Measurements from ENCODE around the gene CELF5. TPM values are rescaled to one million over a fixed set of nuclear protein-coding genes. Genes with fewer than 3 reads are reported as not detected.

CELF5 gene
- total RNA-seq (under 1 TPM; 0.11 to 0.24 TPM), polyA plus RNA-seq (not detected)

DNA sequence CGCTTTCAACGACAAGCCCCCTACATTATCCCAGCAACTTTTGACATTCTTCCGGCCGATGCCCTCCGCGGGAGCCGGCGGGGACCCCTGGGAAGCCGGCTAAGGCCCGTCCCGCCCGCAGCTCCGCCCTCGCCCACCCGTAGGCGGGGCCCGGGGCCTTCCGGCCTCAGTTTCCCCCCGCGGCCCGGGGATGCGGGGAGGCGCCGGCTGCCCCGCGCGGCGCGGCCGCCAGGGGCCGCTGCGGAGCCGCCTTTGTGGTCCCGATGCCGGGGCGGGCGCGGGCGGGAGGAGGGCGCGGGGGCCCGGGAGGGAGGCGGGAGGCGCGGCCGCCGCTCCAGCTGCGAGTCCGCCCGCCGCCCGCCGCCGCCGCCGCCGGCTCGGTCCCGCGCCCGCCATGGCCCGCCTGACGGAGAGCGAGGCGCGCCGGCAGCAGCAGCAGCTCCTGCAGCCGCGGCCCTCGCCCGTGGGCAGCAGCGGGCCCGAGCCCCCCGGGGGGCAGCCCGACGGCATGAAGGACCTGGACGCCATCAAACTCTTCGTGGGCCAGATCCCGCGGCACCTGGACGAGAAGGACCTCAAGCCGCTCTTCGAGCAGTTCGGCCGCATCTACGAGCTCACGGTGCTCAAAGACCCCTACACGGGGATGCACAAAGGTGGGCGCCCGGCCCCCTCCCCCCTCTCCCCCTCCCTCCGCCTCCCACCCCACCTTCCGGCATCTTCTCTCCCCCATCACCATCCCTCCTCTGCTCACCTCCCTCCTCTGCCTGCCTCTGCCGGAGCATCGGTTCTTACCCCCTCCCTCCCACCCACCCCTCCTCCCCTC, at the start of gene CELF5:
CELF5 (plus strand) TSS at position 316 of the 823 bp plus-strand sequence; CDS start at position 395, 79 bp downstream.
- Histone ChIP-seq H3K27me3 (ENCODE audit: insufficient read depth, low read length, poor library complexity, severe bottlenecking) (peaks cover 16% of the 10 kb centered on the region), H3K4me3 (ENCODE audit: low read length) (no peak within 1 kb of the TSS), H3K36me3 (ENCODE audit: insufficient read depth, low read length) (no peaks in the 10 kb centered on the region), H3K4me1 (ENCODE audit: insufficient read depth, low read length) (no peaks in the 10 kb centered on the region), H3K9me3 (ENCODE audit: low read length) (no peaks in the 10 kb centered on the region), H3K27ac (ENCODE audit: low read depth, low read length) (no peak within 1 kb of the TSS)
- CTCF ChIA-PET = interaction anchor here (0.7 to 1.2 kb wide), 2 partner anchors 13 to 770 kb away, joined by 4 read pairs; no protein-coding TSS in a partner anchor
- POLR2A ChIA-PET = interaction anchor here (0.7 kb wide), 1 partner anchor 13 kb away, joined by 6 read pairs; no protein-coding TSS in a partner anchor
- no peaks in the 10 kb centered on the region for H3K9me3 Mint-ChIP-seq
- no peaks in the 10 kb centered on the region for H3K36me3 Mint-ChIP-seq
- H3K4me1 Mint-ChIP-seq = no peaks in the 10 kb centered on the region
- DNase-seq = peak; percentile 39 to 65 (median 53)
- H3K27me3 Mint-ChIP-seq = peaks cover 12 to 27% of the 10 kb centered on the region in 2 donors
- peak within 1 kb of the TSS in 5 of 7 donors; percentile 24 to 51 (median 43) for H3K4me3 Mint-ChIP-seq
- H3K27ac Mint-ChIP-seq = peak within 1 kb of the TSS in 1 of 8 donors; percentile 65

DNA sequence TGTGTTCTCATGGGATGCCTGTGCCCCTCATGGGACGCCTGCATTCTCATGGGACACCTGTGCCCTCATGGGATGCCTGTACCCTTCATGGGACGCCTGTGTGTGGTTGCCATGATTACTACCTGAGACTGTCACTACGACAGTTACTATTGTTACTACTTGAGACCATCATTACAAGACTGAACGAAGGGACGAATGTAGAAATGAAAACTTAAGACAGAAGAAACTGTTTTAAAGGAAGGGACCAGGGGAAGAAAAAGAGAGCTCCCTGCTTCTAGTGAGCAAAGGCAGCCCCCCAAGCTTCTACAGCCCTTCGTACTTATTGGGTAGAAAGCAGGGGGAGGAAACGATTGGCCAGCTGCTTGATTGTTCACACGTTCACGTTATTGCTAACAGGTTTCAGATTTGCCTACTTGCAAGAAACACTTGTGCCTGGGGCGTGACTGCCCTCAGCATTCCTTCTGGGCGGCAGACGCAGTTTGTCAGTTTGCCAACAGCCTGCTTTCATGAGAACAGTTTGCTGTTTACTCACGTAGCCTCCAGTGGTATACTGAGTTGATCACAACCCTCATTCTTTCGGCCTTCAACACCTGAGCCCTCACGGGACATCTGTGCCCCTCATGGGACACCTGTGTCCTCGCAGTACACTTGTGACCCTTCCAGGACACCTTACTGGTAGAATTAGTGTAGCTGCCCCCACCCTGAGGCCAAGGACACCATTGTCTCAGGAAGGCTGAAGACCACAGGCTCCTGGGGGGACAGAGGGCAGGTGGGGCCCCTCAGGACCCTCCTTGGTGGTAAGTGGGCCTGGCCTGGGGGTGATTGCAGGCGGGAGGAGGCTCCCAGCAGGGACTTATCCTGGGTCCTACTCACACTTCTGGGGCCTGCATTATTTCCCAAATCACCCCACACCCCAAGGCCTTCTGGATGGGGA, 48.4 kb upstream of the CELF5 start:
- Histone ChIP-seq H3K36me3 (ENCODE audit: insufficient read depth, low read length) (peaks cover 6% of the 10 kb centered on the region), H3K27me3 (ENCODE audit: insufficient read depth, low read length, poor library complexity, severe bottlenecking) (no peaks in the 10 kb centered on the region), H3K27ac (ENCODE audit: low read depth, low read length) (peak overlapping the region; percentile 70), H3K9me3 (ENCODE audit: low read length) (no peaks in the 10 kb centered on the region), H3K4me1 (ENCODE audit: insufficient read depth, low read length) (peaks cover 23% of the 10 kb centered on the region), H3K4me3 (ENCODE audit: low read length) (peak overlapping the region; percentile 57)
- H3K4me1 Mint-ChIP-seq = peaks cover 18 to 31% (median 23%) of the 10 kb centered on the region in 3 donors
- H3K4me3 Mint-ChIP-seq = peak overlapping the region; percentile 63 to 92 (median 85)
- ChIA-PET POLR2A (interaction anchor here (1.1 kb wide), 1 partner anchor 9 kb away, joined by 3 read pairs; the partner anchor contains the start of gene NCLN), CTCF (interaction anchor here (1.4 to 2.1 kb wide), 2 partner anchors 12 to 225 kb away, joined by 3 to 7 read pairs; no protein-coding TSS in a partner anchor)
- H3K27me3 Mint-ChIP-seq = no peaks in the 10 kb centered on the region
- H3K27ac Mint-ChIP-seq = peak overlapping the region; percentile 94 to 99 (median 98)
- peak; percentile 32 to 75 (median 40) for DNase-seq
- H3K9me3 Mint-ChIP-seq = no peaks in the 10 kb centered on the region
- peaks cover 2 to 31% (median 12%) of the 10 kb centered on the region in 3 donors for H3K36me3 Mint-ChIP-seq

DNA sequence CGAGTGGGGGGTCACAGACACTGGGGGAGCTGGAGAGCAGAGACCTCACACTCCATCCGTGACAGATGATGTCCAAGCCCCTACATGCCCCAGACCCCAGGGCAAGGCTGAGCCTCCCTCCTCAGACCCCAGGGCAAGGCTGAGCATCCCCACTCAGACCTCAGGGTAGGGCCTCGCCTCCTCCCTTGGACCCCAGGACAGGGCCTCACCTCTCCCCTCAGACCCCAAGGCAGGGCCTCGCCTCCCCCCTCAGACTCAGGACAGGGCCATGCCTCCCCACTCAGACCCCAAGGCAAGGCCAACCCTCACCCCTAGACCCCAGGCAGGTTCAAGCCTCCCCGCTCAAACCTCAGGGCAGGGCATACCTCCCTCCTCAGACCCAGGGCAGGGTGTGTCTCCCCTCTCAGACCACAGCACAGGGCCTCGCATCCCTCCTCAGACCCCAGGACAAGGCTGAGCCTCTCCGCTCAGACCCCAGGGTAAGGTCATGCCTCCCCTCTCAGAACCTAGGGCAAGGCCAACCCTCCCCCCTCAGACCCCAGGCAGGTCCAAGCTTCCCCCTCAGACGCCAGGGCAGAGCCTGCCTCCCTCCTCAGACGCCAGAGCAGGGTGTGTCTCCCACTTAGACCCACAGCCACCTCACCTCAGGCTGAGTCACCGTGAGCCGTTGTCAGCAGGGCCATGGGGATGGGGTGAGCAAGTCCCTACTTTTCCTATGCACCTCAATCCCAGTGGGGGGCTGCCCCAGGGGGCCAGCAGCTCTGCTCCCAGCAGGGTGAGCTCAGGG, 47.6 kb upstream of the CELF5 start:
- no peaks in the 10 kb centered on the region for H3K27me3 Mint-ChIP-seq
- CTCF ChIA-PET = interaction anchor here (1.4 to 2.1 kb wide), 2 partner anchors 13 to 226 kb away, joined by 3 to 7 read pairs; no protein-coding TSS in a partner anchor

DNA sequence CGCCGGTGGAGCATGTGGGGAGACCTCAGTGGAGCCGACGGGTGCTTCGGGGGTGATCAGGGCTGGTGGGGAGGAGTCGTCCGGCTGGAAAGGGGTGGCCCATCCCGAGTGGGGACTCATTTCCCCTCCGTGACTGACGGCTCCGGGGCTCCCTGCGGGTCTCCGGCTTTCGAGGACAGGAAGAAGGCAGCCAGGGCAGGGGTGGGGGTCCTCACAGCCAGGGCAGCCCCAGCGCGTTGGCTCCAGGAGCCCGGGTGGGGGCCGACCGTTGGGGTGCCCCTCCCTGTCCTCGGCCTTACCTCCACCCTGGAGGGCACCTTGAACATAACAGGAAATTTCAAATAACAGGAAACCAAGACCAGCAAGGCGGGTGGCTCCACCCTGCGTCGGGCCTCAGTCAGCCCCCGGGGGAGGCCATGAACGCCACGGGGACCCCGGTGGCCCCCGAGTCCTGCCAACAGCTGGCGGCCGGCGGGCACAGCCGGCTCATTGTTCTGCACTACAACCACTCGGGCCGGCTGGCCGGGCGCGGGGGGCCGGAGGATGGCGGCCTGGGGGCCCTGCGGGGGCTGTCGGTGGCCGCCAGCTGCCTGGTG, 46.0 kb upstream of the CELF5 start, which contains the start of gene S1PR4:
S1PR4 (plus strand) TSS at position 393 of the 596 bp plus-strand sequence; CDS start at position 417, 24 bp downstream.
- H3K27ac Mint-ChIP-seq = peak within 1 kb of the TSS; percentile 87 to 99 (median 96)
- Histone ChIP-seq H3K27ac (ENCODE audit: low read depth, low read length) (peak within 1 kb of the TSS; percentile 73), H3K4me3 (ENCODE audit: low read length) (peak within 1 kb of the TSS; percentile 94), H3K36me3 (ENCODE audit: insufficient read depth, low read length) (peaks cover 7% of the 10 kb centered on the region), H3K9me3 (ENCODE audit: low read length) (no peaks in the 10 kb centered on the region), H3K4me1 (ENCODE audit: insufficient read depth, low read length) (peaks cover 38% of the 10 kb centered on the region), H3K27me3 (ENCODE audit: insufficient read depth, low read length, poor library complexity, severe bottlenecking) (no peaks in the 10 kb centered on the region)
- no peaks in the 10 kb centered on the region for H3K27me3 Mint-ChIP-seq
- peaks cover 25 to 39% (median 29%) of the 10 kb centered on the region in 3 donors for H3K4me1 Mint-ChIP-seq
- peaks cover 6 to 47% (median 16%) of the 10 kb centered on the region in 3 donors for H3K36me3 Mint-ChIP-seq
- H3K4me3 Mint-ChIP-seq = peak within 1 kb of the TSS; percentile 91 to 100 (median 99)
- ChIA-PET CTCF (no interaction called here), POLR2A (interaction anchor here (1.6 kb wide), 1 partner anchor 50 kb away, joined by 5 read pairs; no protein-coding TSS in a partner anchor)
- DNase-seq = peak; percentile 49 to 84 (median 77)
- no peaks in the 10 kb centered on the region for H3K9me3 Mint-ChIP-seq

More for the DNA sequence above, 47.6 kb upstream of the CELF5 start:
- peaks cover 18 to 33% (median 24%) of the 10 kb centered on the region in 3 donors for H3K4me1 Mint-ChIP-seq
- H3K36me3 Mint-ChIP-seq = peaks cover 2 to 36% (median 12%) of the 10 kb centered on the region in 3 donors
- no peaks in the 10 kb centered on the region for H3K9me3 ChIP-seq (ENCODE audit: low read length)
- peak overlapping the region; percentile 94 to 99 (median 98) for H3K27ac Mint-ChIP-seq
- peak overlapping the region; percentile 74 to 92 (median 88) for H3K4me3 Mint-ChIP-seq
- no peaks in the 10 kb centered on the region for H3K27me3 ChIP-seq (ENCODE audit: insufficient read depth, low read length, poor library complexity, severe bottlenecking)
- H3K9me3 Mint-ChIP-seq = no peaks in the 10 kb centered on the region
- POLR2A ChIA-PET = interaction anchor here (1.1 kb wide), 1 partner anchor 8 kb away, joined by 3 read pairs; the partner anchor contains the start of gene NCLN
- H3K4me1 ChIP-seq (ENCODE audit: insufficient read depth, low read length) = peaks cover 27% of the 10 kb centered on the region
- H3K4me3 ChIP-seq (ENCODE audit: low read length) = peak overlapping the region; percentile 57
- H3K27ac ChIP-seq (ENCODE audit: low read depth, low read length) = peak overlapping the region; percentile 70
- DNase-seq = peak; percentile 47 to 88 (median 65)
- H3K36me3 ChIP-seq (ENCODE audit: insufficient read depth, low read length) = peaks cover 7% of the 10 kb centered on the region

DNA sequence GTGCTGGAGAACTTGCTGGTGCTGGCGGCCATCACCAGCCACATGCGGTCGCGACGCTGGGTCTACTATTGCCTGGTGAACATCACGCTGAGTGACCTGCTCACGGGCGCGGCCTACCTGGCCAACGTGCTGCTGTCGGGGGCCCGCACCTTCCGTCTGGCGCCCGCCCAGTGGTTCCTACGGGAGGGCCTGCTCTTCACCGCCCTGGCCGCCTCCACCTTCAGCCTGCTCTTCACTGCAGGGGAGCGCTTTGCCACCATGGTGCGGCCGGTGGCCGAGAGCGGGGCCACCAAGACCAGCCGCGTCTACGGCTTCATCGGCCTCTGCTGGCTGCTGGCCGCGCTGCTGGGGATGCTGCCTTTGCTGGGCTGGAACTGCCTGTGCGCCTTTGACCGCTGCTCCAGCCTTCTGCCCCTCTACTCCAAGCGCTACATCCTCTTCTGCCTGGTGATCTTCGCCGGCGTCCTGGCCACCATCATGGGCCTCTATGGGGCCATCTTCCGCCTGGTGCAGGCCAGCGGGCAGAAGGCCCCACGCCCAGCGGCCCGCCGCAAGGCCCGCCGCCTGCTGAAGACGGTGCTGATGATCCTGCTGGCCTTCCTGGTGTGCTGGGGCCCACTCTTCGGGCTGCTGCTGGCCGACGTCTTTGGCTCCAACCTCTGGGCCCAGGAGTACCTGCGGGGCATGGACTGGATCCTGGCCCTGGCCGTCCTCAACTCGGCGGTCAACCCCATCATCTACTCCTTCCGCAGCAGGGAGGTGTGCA, 45.3 kb upstream of the CELF5 start:
- no peaks in the 10 kb centered on the region for H3K27me3 ChIP-seq (ENCODE audit: insufficient read depth, low read length, poor library complexity, severe bottlenecking)
- no peaks in the 10 kb centered on the region for H3K9me3 Mint-ChIP-seq
- peak in 1 of 5 donors; percentile 23 for DNase-seq
- peaks cover 7% of the 10 kb centered on the region for H3K36me3 ChIP-seq (ENCODE audit: insufficient read depth, low read length)
- POLR2A ChIA-PET = interaction anchor here (1.6 kb wide), 1 partner anchor 50 kb away, joined by 5 read pairs; no protein-coding TSS in a partner anchor
- H3K4me1 Mint-ChIP-seq = peaks cover 31 to 46% (median 35%) of the 10 kb centered on the region in 3 donors
- peak overlapping the region; percentile 91 to 100 (median 99) for H3K4me3 Mint-ChIP-seq
- CTCF ChIA-PET = no interaction called here
- peak overlapping the region; percentile 87 to 99 (median 96) for H3K27ac Mint-ChIP-seq
- peak overlapping the region; percentile 94 for H3K4me3 ChIP-seq (ENCODE audit: low read length)
- H3K27ac ChIP-seq (ENCODE audit: low read depth, low read length) = peak overlapping the region; percentile 73
- no peaks in the 10 kb centered on the region for H3K27me3 Mint-ChIP-seq
- H3K36me3 Mint-ChIP-seq = peaks cover 6 to 53% (median 16%) of the 10 kb centered on the region in 3 donors
- H3K9me3 ChIP-seq (ENCODE audit: low read length) = no peaks in the 10 kb centered on the region
- H3K4me1 ChIP-seq (ENCODE audit: insufficient read depth, low read length) = peaks cover 45% of the 10 kb centered on the region

DNA sequence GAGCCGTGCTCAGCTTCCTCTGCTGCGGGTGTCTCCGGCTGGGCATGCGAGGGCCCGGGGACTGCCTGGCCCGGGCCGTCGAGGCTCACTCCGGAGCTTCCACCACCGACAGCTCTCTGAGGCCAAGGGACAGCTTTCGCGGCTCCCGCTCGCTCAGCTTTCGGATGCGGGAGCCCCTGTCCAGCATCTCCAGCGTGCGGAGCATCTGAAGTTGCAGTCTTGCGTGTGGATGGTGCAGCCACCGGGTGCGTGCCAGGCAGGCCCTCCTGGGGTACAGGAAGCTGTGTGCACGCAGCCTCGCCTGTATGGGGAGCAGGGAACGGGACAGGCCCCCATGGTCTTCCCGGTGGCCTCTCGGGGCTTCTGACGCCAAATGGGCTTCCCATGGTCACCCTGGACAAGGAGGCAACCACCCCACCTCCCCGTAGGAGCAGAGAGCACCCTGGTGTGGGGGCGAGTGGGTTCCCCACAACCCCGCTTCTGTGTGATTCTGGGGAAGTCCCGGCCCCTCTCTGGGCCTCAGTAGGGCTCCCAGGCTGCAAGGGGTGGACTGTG, 44.6 kb upstream of the CELF5 start:
- H3K27me3 ChIP-seq (ENCODE audit: insufficient read depth, low read length, poor library complexity, severe bottlenecking) = no peaks in the 10 kb centered on the region
- H3K4me3 ChIP-seq (ENCODE audit: low read length) = peak overlapping the region; percentile 94
- peaks cover 37 to 52% (median 42%) of the 10 kb centered on the region in 3 donors for H3K4me1 Mint-ChIP-seq
- peak overlapping the region; percentile 73 for H3K27ac ChIP-seq (ENCODE audit: low read depth, low read length)
- ChIA-PET POLR2A (interaction anchor here (1.6 kb wide), 1 partner anchor 51 kb away, joined by 5 read pairs; no protein-coding TSS in a partner anchor), CTCF (no interaction called here)
- H3K36me3 Mint-ChIP-seq = peaks cover 6 to 60% (median 16%) of the 10 kb centered on the region in 3 donors
- H3K9me3 ChIP-seq (ENCODE audit: low read length) = no peaks in the 10 kb centered on the region
- H3K9me3 Mint-ChIP-seq = no peaks in the 10 kb centered on the region
- H3K4me3 Mint-ChIP-seq = peak overlapping the region; percentile 91 to 100 (median 99)
- peak overlapping the region; percentile 87 to 99 (median 96) for H3K27ac Mint-ChIP-seq
- DNase-seq = peak in 1 of 5 donors; percentile 30
- H3K36me3 ChIP-seq (ENCODE audit: insufficient read depth, low read length) = peaks cover 7% of the 10 kb centered on the region
- H3K4me1 ChIP-seq (ENCODE audit: insufficient read depth, low read length) = peaks cover 51% of the 10 kb centered on the region
- H3K27me3 Mint-ChIP-seq = no peaks in the 10 kb centered on the region
